ENCODE measurements around the gene EBF3. TPM values are rescaled to one million over a fixed set of nuclear protein-coding genes. Genes with fewer than 3 reads are reported as not detected.

Gene EBF3
- total RNA-seq, 1 experiment from 2014 or later: 56.2 TPM

DNA sequence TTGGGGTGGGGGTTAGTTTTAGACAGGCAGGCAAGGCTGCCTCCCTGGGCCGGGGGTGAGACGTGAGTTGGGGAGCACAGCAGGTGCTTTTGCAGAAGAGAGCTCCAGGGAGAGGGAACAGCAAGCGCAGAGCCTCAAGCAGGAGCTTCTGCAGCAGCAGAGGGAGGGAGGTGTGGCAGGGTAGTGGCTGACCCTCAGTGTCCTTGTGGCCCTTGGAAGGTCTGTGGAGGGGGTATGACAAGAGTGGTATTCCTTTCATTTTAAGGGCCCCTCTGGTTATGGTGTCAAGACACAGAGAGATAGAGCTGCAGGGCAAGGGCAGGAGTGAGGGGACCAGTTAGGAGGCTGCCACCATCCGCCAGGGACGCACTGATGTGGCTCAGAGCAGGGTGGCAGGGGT is 138.9 kb downstream of the EBF3 start:
- no peak overlapping the region for H3K4me3 ChIP-seq (ENCODE audit: low read depth, low read length, poor library complexity, severe bottlenecking)
- no peaks in the 10 kb centered on the region for H3K9me3 ChIP-seq (ENCODE audit: low read depth, low read length, poor library complexity, severe bottlenecking)
- intact Hi-C loops (cut with micrococcal nuclease; ENCODE audit: unreplicated experiment): no loop called here
- no peaks in the 10 kb centered on the region for H3K4me1 ChIP-seq (ENCODE audit: insufficient read depth, low read length, poor library complexity, severe bottlenecking)
- H3K27me3 ChIP-seq (replicated peaks; ENCODE audit: insufficient read depth, low read depth, low read length, poor library complexity): no peaks in the 10 kb centered on the region
- POLR2A ChIA-PET (ENCODE audit: low non-redundant PET): no interaction called here
- DNase-seq (ENCODE audit: low spot score): no peak
- H3K27ac ChIP-seq (ENCODE audit: low read depth, low read length, poor library complexity, severe bottlenecking): no peak overlapping the region
- BruUV-seq (replicated peaks): no TSS peak
- CTCF ChIA-PET: no interaction called here
- no peaks in the 10 kb centered on the region for H3K36me3 ChIP-seq (ENCODE audit: insufficient read depth, low read length, poor library complexity, severe bottlenecking)
- TF ChIP-seq, protein P1, sequence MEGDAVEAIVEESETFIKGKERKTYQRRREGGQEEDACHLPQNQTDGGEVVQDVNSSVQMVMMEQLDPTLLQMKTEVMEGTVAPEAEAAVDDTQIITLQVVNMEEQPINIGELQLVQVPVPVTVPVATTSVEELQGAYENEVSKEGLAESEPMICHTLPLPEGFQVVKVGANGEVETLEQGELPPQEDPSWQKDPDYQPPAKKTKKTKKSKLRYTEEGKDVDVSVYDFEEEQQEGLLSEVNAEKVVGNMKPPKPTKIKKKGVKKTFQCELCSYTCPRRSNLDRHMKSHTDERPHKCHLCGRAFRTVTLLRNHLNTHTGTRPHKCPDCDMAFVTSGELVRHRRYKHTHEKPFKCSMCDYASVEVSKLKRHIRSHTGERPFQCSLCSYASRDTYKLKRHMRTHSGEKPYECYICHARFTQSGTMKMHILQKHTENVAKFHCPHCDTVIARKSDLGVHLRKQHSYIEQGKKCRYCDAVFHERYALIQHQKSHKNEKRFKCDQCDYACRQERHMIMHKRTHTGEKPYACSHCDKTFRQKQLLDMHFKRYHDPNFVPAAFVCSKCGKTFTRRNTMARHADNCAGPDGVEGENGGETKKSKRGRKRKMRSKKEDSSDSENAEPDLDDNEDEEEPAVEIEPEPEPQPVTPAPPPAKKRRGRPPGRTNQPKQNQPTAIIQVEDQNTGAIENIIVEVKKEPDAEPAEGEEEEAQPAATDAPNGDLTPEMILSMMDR (conservative IDR thresholded peaks at IDR 0.05; ENCODE audit: low read depth, low read length): no peak
- no peak for TF ChIP-seq EZH2 (IDR thresholded peaks at IDR 0.05; ENCODE audit: borderline replicate concordance, low read depth, low read length, poor library complexity, severe bottlenecking)

DNA sequence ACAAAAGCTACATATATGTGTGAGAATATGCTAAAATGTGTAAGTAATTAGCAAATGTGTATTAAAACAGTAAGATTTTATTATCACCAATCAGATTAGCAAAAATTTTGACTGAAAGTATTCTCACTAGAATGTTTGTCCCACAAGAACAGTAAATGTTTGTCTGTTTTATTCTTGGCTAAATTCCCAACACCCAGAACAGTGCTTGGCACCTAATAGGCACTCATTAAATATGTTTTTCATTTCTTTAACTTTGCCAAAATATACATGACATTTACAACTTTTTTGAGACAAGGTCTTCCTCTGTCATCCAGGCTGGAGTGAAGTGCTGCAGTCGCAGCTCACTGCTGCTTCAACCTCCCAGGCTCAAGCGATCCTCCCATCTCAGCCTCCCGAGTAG is 143.6 kb downstream of the EBF3 start:
- Histone ChIP-seq H3K27me3 (replicated peaks; ENCODE audit: insufficient read depth, low read depth, low read length, poor library complexity) (no peaks in the 10 kb centered on the region), H3K4me1 (ENCODE audit: insufficient read depth, low read length, poor library complexity, severe bottlenecking) (no peaks in the 10 kb centered on the region), H3K4me3 (ENCODE audit: low read depth, low read length, poor library complexity, severe bottlenecking) (no peak overlapping the region), H3K9me3 (ENCODE audit: low read depth, low read length, poor library complexity, severe bottlenecking) (no peaks in the 10 kb centered on the region), H3K27ac (ENCODE audit: low read depth, low read length, poor library complexity, severe bottlenecking) (no peak overlapping the region), H3K36me3 (ENCODE audit: insufficient read depth, low read length, poor library complexity, severe bottlenecking) (no peaks in the 10 kb centered on the region)
- ChIA-PET CTCF (no interaction called here), POLR2A (ENCODE audit: low non-redundant PET) (interaction anchor here (0.7 kb wide), 1 partner anchor 835 kb away, joined by 3 read pairs; no protein-coding TSS in a partner anchor)
- BruUV-seq (replicated peaks): no TSS peak
- no peak for TF ChIP-seq EZH2 (IDR thresholded peaks at IDR 0.05; ENCODE audit: borderline replicate concordance, low read depth, low read length, poor library complexity, severe bottlenecking)
- TF ChIP-seq, protein P1 (conservative IDR thresholded peaks at IDR 0.05; ENCODE audit: low read depth, low read length): no peak
- intact Hi-C loops (cut with micrococcal nuclease; ENCODE audit: unreplicated experiment): no loop called here
- DNase-seq (ENCODE audit: low spot score): no peak

DNA sequence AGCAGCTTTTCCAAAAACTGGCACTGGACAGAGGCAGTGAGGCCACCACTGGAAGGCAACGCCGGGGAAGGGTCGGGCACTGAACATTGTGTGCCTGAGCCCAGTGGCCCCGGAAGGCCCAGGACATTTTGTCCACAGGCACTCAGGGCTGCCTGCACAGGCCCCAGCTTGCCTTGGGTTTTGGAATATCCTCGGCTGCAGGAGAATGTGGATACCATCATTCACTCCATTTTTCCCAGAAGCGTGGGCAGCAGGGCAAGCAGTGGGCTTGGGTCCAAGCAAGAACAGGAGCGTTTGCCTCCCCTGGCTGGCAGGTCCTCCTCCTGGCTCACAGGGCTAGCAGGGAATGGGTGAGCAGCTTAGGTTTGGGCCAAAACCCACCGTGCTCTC is 147.4 kb downstream of the EBF3 start:
- H3K27ac ChIP-seq (ENCODE audit: low read depth, low read length, poor library complexity, severe bottlenecking): no peak overlapping the region
- no peaks in the 10 kb centered on the region for H3K36me3 ChIP-seq (ENCODE audit: insufficient read depth, low read length, poor library complexity, severe bottlenecking)
- DNase-seq (ENCODE audit: low spot score): no peak
- CTCF ChIA-PET: no interaction called here
- POLR2A ChIA-PET (ENCODE audit: low non-redundant PET): no interaction called here
- no peaks in the 10 kb centered on the region for H3K27me3 ChIP-seq (replicated peaks; ENCODE audit: insufficient read depth, low read depth, low read length, poor library complexity)
- H3K4me3 ChIP-seq (ENCODE audit: low read depth, low read length, poor library complexity, severe bottlenecking): no peak overlapping the region
- H3K4me1 ChIP-seq (ENCODE audit: insufficient read depth, low read length, poor library complexity, severe bottlenecking): no peaks in the 10 kb centered on the region
- intact Hi-C loops (cut with micrococcal nuclease; ENCODE audit: unreplicated experiment): no loop called here
- no peak for TF ChIP-seq EZH2 (IDR thresholded peaks at IDR 0.05; ENCODE audit: borderline replicate concordance, low read depth, low read length, poor library complexity, severe bottlenecking)
- TF ChIP-seq, protein P1 (conservative IDR thresholded peaks at IDR 0.05; ENCODE audit: low read depth, low read length): no peak
- no TSS peak for BruUV-seq (replicated peaks)
- no peaks in the 10 kb centered on the region for H3K9me3 ChIP-seq (ENCODE audit: low read depth, low read length, poor library complexity, severe bottlenecking)

Measured in A673 (cell line).